Smooth muscle cell (in vitro differentiated cells): ENCODE data around the gene KIAA1191. TPM values are rescaled to one million over a fixed set of nuclear protein-coding genes. Genes with fewer than 3 reads are reported as not detected.

Experiments used
- DNase-seq: peaks from one replicate; lab custom pipeline; 2025; ENCODE audit not compliant: unreplicated experiment; lab: John Stamatoyannopoulos, UW
- H2AFZ ChIP-seq: fragments of 200-600 bp; sonication (generic); 2 replicates; pipeline ENCODE4 v1.6.0; 2016; ENCODE audit warnings: antibody characterized with exemption, low read depth, mild to moderate bottlenecking
- H3F3A ChIP-seq: fragments of 200-600 bp; sonication (generic); 2 replicates; pipeline ENCODE4 v1.6.0; 2017; ENCODE audit warnings: antibody characterized with exemption, low read depth
- H3K27ac ChIP-seq: fragments of 200-600 bp; sonication (generic); 2 replicates; pipeline ENCODE4 v1.5.1; 2016; ENCODE audit warnings: low read depth, mild to moderate bottlenecking
- H3K27me3 ChIP-seq: fragments of 200-600 bp; sonication (generic); 2 replicates; pipeline ENCODE4 v1.6.1; 2016; ENCODE audit warnings: low read depth, mild to moderate bottlenecking
- H3K36me3 ChIP-seq: fragments of 200-600 bp; sonication (generic); 2 replicates; pipeline ENCODE4 v1.5.1; 2016; ENCODE audit warnings: low read depth
- H3K4me1 ChIP-seq: fragments of 200-600 bp; sonication (generic); 2 replicates; pipeline ENCODE4 v1.5.1; 2016; ENCODE audit warnings: low read depth
- H3K4me2 ChIP-seq: fragments of 200-600 bp; sonication (generic); 2 replicates; pipeline ENCODE4 v1.6.0; 2016; ENCODE audit warnings: mild to moderate bottlenecking
- H3K4me3 ChIP-seq: fragments of 200-600 bp; sonication (generic); 2 replicates; pipeline ENCODE4 v1.5.1; 2016; ENCODE audit warnings: mild to moderate bottlenecking
- H3K79me2 ChIP-seq: fragments of 200-600 bp; sonication (generic); 2 replicates; pipeline ENCODE4 v1.6.0; 2016; ENCODE audit warnings: low read depth, mild to moderate bottlenecking
- H3K9ac ChIP-seq: fragments of 200-600 bp; sonication (generic); 2 replicates; pipeline ENCODE4 v1.6.0; 2016; ENCODE audit warnings: low read depth
- H3K9me3 ChIP-seq: fragments of 200-600 bp; sonication (generic); replicated peaks from 2 replicates; pipeline ENCODE4 v1.5.1; 2016; ENCODE audit warnings: low read depth
- H4K20me1 ChIP-seq: fragments of 200-600 bp; sonication (generic); 2 replicates; pipeline ENCODE4 v1.6.0; 2016; ENCODE audit warnings: low read depth
- WGBS: methylation state at CpG from one replicate; pipeline ENCODE4 v1.1.7; 2016; ENCODE audit warnings: low lambda C conversion rate; 5-methylcytosine and 5-hydroxymethylcytosine counted together
- polyA plus RNA-seq: library from polyadenylated mRNA; unstranded; fragments of >200 nt; fragmentation: Nextera tagmentation; extraction: Ambion mirVana; gene quantifications from 2 replicates; pipeline ENCODE4 v1.2.1, GENCODE V29; 2016
- total RNA-seq: library from RNA; depleted of rRNA; stranded (reverse); fragments of >200 nt; gene quantifications from 2 replicates; pipeline ENCODE4 v1.2.3, GENCODE V29; 2014
- TF ChIP-seq, protein P1 (sequence below): fragments of 200-600 bp; sonication (generic); IDR thresholded peaks from 2 replicates; pipeline ENCODE4 v1.5.1; 2017; ENCODE audit warnings: borderline replicate concordance, mild to moderate bottlenecking, antibody characterized with exemption; ENCODE audit not compliant: insufficient read depth, poor library complexity, severe bottlenecking

KIAA1191 gene
- total and polyA plus RNA-seq, 2 experiments from 2014 or later: 71.6 to 80.3 TPM

DNA sequence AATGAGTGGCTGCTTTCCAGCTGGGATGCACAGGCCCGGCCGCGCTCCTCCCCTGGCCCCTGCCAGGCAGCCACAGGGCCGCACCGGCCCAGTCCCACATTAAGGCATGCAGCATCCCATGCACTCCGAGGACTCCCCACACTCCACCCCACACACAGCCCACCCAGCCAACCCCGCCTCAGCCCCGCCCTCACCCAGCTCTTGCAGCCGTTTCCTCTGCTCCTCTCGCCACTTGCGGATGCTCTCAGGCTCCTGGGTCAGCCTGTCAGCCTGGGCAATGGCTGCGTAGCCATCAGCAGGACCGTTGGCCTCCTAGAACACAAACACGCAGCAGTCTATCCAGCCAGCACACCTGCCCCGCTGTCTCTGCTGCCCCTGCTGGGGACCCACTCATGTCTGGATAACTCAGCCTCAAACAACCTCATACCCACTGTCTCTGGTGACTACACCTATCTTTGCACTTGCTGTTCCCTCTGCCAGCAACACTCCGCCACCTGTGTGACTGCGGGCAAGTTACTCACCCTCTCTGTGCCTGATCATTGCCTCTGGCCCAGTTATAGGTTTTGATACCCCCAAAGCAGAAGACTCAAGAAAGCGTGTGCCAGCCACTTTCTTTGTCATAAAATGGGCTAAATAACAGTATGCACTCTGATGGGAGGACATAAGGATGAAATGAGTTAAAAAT, 36.3 kb upstream of the KIAA1191 start:
- TF ChIP-seq, protein P1, sequence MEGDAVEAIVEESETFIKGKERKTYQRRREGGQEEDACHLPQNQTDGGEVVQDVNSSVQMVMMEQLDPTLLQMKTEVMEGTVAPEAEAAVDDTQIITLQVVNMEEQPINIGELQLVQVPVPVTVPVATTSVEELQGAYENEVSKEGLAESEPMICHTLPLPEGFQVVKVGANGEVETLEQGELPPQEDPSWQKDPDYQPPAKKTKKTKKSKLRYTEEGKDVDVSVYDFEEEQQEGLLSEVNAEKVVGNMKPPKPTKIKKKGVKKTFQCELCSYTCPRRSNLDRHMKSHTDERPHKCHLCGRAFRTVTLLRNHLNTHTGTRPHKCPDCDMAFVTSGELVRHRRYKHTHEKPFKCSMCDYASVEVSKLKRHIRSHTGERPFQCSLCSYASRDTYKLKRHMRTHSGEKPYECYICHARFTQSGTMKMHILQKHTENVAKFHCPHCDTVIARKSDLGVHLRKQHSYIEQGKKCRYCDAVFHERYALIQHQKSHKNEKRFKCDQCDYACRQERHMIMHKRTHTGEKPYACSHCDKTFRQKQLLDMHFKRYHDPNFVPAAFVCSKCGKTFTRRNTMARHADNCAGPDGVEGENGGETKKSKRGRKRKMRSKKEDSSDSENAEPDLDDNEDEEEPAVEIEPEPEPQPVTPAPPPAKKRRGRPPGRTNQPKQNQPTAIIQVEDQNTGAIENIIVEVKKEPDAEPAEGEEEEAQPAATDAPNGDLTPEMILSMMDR: no peak
- 97% methylated on average over 16 of the region's 18 CpGs for WGBS

DNA sequence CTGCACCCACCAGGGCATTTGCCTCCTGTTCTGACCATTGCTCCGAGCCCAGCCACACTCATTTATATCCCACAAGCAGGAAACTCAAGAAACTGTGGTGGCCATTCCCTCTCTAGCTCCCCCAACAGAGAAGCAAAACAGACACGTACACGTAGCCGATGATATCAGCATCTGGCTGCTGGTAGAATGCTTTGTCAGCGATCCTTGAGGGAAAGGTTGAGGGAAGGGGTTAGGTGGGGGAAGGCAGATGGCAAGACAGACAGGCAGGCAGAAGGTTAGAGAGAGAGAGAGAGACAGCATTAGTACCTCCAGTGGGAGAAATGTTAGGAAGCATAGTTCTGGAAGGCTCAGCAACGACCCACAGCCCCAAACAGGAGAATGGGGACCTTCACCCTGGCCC, 34.8 kb upstream of the KIAA1191 start:
- TF ChIP-seq, protein P1: no peak
- Histone ChIP-seq H3K9ac (no peak overlapping the region), H3K4me1 (no peaks in the 10 kb centered on the region), H3K4me2 (no peak overlapping the region), H4K20me1 (peaks cover 4% of the 10 kb centered on the region), H3K9me3 (no peaks in the 10 kb centered on the region), H3K27me3 (no peaks in the 10 kb centered on the region), H3K79me2 (no peaks in the 10 kb centered on the region), H3K36me3 (no peaks in the 10 kb centered on the region), H3F3A (no peaks in the 10 kb centered on the region), H3K4me3 (no peak overlapping the region), H3K27ac (no peak overlapping the region), H2AFZ (no peak overlapping the region)
- 45% methylated on average over 6 of the region's 6 CpGs for WGBS
- no peak for DNase-seq

More for the DNA sequence above, 36.3 kb upstream of the KIAA1191 start:
- Histone ChIP-seq H2AFZ (no peak overlapping the region), H3K27me3 (no peaks in the 10 kb centered on the region), H3K36me3 (no peaks in the 10 kb centered on the region), H3K4me1 (no peaks in the 10 kb centered on the region), H3K9ac (no peak overlapping the region), H3K27ac (no peak overlapping the region), H3K9me3 (no peaks in the 10 kb centered on the region), H3K4me3 (no peak overlapping the region), H3K4me2 (no peak overlapping the region), H3F3A (no peaks in the 10 kb centered on the region), H3K79me2 (no peaks in the 10 kb centered on the region), H4K20me1 (peaks cover 7% of the 10 kb centered on the region)
- DNase-seq: no peak

DNA sequence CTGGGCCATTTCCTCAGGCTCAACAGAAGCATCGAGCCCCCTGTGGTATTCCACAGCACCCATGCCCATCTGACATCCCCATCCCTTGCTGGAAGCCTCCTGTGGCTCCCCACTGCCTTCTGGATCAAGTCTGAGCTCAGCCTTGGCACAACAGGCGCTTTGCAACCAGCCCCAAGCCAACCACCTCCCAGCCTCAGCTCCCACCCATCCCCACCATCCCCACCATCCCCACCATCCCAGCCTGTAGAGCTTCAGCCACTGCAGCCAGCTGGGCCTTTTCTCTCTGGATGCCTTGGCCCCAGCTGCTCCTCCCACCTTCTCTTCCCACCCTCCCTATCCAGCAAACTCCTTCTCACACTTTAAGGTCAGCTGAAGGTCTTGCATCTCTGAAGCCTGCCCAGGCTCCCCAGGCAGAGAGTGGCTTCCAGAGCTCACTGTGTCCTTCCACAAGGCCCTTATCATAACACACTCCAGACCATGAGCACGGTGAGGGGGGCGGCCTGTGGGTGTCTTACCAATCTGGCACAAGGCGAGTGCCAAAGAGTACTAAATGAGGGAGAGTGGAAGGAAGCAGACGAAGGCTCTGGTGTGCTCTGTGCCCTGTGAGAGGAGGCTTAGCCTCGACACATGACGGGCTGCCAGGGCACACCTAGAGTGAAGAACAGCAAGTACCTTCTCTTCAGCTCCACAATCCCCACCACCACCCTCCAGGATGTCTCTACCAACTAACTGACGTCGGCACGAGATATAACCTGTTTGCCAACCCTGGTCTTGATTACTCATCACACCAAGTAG, 33.5 kb upstream of the KIAA1191 start:
- Histone ChIP-seq H3K36me3 (no peaks in the 10 kb centered on the region), H4K20me1 (no peaks in the 10 kb centered on the region), H3K9ac (no peak overlapping the region), H2AFZ (no peak overlapping the region), H3K4me3 (no peak overlapping the region), H3K4me2 (no peak overlapping the region), H3K4me1 (no peaks in the 10 kb centered on the region), H3F3A (no peaks in the 10 kb centered on the region), H3K27ac (no peak overlapping the region), H3K27me3 (no peaks in the 10 kb centered on the region), H3K9me3 (no peaks in the 10 kb centered on the region), H3K79me2 (no peaks in the 10 kb centered on the region)
- TF ChIP-seq, protein P1: no peak
- WGBS: 92% methylated on average over 10 of the region's 11 CpGs
- no peak for DNase-seq
